ENCODE data around the gene ITPRID2.
"Not testable (repeated sequence)": the region's sequence is repeated elsewhere in the genome, so short reads cannot be mapped to it uniquely, and the experiment has no call there.

ITPRID2 gene

GRCh38 chr2:181961167-181961566 lies 69.6 kb downstream of the ITPRID2 start:
- not testable (repeated sequence) for DNase-seq (ENCODE audit: low spot score)

- no peak for DNase-seq (ENCODE audit: low spot score)
Observed at GRCh38 chr2:181962142-181962541, 70.6 kb downstream of the ITPRID2 start.

DNA sequence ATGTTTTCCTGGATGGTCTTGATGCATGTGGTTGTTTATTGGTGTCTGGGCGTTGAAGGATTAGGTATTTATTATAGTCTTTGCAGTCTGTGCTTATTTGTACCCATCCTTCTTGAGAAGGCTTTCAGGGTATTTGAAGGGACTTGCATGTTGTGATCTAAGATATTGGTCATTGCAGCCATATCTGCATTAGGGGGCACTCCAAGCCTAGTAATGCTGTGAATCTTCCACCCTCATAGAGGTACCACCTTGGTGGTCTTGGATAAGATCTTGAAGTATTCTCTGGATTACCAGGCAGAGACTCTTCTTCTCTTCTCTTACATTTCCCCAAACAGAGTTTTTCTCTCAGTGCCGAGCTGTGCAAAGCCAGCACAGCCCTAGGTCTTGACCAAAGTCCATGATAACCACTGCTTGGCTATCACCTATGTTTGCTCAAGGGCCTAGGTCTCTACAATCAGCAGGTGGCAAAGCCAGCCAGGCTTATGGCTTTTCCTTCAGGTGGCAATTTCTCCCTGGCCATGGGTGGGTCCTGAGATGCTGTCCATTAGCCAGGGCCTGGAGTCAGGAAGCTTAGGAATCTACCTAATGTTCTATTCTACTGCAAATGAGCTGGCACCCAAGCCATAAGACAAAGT lies 78.7 kb downstream of the ITPRID2 start:
- no peak for DNase-seq (ENCODE audit: low spot score)

- DNase-seq (ENCODE audit: low spot score): no peak
Observed at GRCh38 chr2:181971032-181971431, 79.5 kb downstream of the ITPRID2 start.

DNA sequence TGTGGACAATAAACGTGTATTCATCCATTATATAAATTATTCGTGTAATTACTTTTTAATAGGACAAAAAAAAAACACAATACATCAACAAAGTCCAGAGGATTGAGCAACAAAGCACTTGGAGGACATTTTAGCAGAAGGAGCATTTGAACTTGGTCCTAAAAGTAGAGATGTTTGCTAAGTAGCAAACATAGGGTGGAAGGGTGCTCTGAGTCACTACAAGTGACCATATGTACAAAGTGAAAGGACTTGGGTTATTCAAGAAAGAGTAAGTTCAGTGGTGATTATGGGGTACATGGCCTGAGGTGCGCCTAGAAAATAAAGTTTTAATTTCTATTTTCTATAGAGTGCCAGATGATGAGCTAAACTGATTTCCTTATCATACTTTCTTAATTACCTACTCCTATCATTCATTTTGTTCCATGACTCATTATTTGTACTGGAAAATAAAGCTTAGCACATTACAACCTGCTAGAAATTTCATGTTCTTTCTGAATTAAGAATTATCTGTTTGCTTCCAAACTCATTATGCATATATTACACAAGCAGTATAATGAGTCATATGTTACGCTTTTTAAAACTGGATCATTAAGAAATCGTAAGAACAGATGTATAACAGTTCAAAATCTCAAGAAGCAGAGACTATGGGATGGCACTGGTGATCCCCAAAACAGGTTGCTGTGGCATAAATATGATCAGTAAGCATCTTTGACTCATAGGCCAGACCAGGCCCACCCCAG lies 81.1 kb downstream of the ITPRID2 start:
- no peak for DNase-seq (ENCODE audit: low spot score)

GRCh38 chr2:181973171-181973783 lies 81.7 kb downstream of the ITPRID2 start:
- DNase-seq (ENCODE audit: low spot score): no peak

DNA sequence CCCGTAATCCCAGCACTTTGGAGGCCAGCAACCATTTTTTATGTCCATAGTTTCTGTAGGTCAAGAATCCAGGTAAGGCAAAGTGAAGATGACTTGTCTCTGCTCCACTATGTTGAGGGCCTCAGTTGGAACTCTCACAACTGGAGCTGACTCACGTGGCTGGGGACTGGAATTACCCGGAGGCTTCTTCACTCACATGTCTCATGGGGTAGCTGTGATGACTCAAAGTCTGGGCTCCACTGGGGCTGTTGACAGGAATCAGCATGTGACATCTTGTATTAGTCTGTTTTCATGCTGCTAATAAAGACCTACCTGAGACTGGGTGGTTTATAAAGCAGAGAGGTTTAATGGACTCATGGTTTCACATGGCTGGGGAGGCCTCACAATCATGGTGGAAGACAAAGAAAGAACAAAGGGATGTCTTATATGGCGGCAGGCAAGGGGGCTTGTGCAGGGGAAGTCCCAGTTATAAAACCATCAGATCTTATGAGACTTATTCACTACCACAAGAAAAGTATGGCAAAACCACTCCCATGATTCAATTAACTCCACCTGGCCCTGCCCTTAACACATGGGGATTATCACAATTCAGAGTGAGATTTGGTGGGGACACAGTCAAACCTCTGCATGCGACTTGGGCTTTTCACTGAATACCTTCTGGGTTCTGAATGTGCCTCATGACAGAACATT lies 86.3 kb downstream of the ITPRID2 start:
- DNase-seq (ENCODE audit: low spot score): no peak

DNA sequence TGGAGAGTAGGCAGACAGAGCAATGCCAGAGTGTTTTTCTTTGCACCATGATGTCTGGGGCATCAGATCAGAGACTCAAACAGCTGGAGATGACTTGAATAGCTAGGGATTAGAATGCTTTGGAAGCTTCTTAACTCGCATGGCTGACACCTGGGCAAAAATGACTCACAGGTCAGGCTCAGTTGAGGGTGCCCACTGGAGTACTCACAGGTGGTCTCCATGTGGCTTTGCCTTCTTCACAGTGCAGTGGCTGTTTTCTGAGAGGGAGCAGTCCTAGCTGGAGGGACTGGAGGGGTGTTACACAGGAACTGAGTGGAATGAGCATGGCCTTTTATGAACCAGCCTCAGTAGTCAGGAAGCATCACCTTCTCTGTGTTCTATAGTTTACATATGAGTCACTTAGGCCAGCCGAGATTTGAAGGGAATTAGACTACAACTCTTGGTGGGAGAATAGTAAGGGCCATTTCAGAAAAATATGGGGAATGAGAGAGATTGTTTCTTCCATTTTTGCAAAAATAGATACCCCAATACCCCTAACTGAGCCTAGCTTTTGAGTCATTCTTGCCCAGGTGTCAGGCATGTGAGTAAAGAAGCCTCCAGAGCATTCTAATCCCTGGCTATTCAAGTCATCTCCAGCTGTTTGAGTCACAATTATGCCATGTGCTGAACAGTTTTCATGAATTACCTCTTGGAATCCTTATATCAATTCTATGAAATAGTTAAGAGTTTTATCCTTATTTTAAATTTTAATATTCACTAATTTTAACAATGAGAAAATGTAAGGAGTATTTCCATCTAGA lies 87.0 kb downstream of the ITPRID2 start:
- DNase-seq (ENCODE audit: low spot score): no peak
